IPS-NIHi11 (cell line): ENCODE measurements around the gene PBXIP1.

Source experiments
- DNase-seq: peaks from one replicate; pipeline ENCODE4 v3.0.0; 2012; ENCODE audit warnings: mixed read lengths, low spot score

The PBXIP1 gene

GRCh38 chr1:154972517-154973343, 16.8 kb upstream of the PBXIP1 start:
- peak; percentile 58 for DNase-seq

DNA sequence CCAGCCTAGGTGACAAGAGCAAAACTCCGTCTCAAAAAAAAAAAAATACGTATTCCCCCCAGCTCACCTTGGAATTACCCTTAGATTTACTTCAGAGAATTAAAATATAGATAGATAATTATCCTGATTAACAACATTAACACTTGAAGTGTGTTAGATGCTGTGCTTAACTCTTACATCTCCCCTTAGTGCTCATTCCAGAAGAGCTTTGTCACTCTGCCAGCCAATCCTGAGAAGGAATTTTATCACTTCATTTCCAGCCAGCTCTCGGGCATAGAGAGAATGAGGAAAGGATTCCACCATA, 16.3 kb upstream of the PBXIP1 start:
- no peak for DNase-seq

DNA sequence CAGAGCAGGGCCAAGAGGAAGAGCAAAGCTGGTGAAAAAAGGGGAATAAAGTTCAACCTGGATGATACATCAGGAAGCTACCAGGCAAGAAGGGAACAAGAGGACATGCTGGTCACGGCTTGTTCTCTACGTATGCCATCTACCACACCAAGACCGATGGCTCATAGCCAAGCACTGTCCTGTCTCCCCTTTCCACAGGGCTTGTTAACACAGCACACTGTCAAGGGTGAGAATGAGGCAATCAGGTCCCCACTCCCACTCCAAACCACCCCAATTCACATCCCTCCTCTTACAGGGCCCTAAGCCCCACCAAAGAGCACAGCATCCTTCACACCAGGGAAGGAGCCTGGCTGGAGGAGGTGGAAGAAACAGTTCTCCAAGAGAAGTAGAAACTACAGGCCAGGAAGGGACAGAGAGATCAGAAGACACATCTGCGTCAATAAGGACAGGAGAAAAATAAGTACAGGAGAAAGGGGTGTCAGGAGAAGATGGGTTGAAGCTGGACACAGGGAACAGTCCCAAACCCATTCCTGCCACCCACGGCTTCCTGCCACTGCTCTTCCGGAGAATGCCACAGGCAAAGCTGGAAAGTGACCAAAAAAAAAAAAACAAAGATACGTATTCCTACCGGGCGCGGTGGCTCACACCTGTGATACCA, 15.6 kb upstream of the PBXIP1 start:
- DNase-seq, result no peak

GRCh38 chr1:154970631-154971340, 14.9 kb upstream of the PBXIP1 start, which contains the start of gene SHC1:
Gene SHC1 (minus strand): TSS chr1:154970747. CDS start chr1:154970526, 221 bp downstream.
- DNase-seq, result peak; percentile 90

GRCh38 chr1:154969860-154970452, 14.1 kb upstream of the PBXIP1 start:
- no peak for DNase-seq

- no peak for DNase-seq
These were observed 13.3 kb upstream of the PBXIP1 start for GRCh38 chr1:154969246-154969645.

- no peak for DNase-seq
These were observed 12.8 kb upstream of the PBXIP1 start for GRCh38 chr1:154968731-154969130.

DNA sequence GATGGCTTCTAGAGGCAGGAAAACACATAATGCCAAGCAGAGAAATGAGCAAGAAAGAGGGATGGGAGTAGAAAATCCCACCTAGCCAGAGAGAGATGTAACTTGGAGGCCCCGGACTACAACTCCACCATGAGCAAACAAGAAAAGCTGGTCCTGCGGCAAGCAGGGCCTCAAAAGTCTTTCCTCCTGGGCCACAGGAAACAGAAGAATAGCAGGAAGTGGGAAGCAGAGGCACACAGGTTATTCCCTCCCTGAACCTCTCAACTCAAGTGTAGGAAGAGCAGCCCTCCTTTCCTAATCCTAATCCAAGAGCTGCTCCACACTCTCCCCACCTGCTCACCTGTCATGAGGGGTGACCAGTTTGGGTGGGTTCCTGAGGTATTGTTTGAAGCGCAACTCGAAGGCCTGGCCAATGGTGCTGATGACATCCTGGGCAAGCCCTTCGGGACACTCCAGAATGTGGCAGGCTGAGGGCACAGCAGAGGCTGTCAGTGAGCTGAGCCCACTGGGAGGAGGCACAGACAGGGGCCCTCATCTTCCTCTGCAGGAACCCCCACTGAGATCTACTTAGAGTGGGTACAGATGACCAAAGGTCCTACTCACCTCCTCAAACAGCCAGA, 11.5 kb upstream of the PBXIP1 start:
- DNase-seq, result no peak

GRCh38 chr1:154966111-154966510, 10.2 kb upstream of the PBXIP1 start:
- DNase-seq, result no peak

GRCh38 chr1:154964359-154964758, 8.5 kb upstream of the PBXIP1 start:
- no peak for DNase-seq

- DNase-seq, result no peak
These were observed 7.7 kb upstream of the PBXIP1 start for GRCh38 chr1:154963643-154964042.

GRCh38 chr1:154962795-154963330, 7.0 kb upstream of the PBXIP1 start:
- DNase-seq, result no peak

DNA sequence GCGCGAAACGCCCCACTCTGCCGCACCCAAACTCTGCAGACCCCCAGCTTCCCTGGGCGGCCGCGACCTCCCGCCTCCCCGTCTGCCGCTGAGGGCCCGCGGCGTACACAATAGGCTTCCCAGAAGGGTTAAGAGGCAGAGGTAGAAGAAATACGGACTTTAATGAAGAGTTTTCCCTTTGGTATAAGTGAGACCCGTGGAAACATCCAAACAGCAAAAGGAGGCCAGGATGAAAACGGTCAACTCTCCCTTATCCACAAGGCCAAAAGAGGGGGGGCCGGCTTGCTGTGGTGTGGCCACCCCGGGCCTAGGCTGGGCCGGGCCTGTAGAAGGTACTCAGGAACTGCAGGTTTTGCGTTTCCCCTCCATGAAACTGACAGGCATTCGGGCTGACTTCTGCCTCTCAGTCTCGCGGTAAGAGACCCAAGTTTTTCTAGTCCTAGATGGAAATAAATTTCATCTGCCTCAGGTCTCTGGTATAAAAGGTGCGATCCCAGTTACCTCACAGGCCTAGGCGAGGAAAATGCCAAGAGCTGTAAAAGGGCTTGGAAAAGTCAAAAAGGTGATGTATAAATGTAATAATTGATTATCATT, 6.4 kb upstream of the PBXIP1 start:
- DNase-seq, result peak; percentile 46

- DNase-seq, result peak; percentile 92
These were observed 5.6 kb upstream of the PBXIP1 start, which contains the start of gene PYGO2 for GRCh38 chr1:154961207-154962155. Gene PYGO2 (minus strand): TSS chr1:154961782. CDS start chr1:154961576, 206 bp downstream.

DNA sequence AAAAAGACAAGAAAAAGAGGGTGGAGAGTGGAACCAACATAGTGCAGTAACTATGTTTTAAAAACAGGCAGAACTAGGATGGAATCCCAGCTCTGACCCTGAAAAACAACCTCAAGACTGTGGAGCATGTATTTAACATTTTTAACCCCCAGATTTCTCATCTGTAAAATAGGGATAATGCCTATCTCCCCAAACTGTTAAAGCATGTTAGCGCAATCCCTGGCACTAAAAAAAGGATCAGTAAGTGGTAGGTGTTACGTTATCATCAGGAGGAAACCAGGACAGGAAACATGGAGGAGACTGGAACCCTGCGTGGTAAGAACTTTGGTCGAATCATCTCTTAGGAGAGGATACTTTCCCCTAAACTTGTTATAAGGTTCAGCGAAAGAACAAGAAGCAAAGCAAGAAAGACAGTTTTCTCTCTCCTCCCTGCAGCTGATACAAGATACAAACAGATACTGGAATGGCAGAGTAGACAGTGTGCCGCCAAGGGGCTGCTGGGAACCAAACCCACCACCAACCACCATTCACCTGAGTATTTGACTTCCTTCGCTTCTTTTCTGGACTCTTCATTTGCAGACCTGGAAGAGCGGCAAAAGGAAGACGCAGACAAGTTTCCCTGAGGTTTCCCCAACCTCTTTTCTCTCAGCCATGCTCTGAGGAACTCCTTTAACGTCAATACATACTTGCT, 4.7 kb upstream of the PBXIP1 start:
- DNase-seq, result no peak

- no peak for DNase-seq
These were observed 3.5 kb upstream of the PBXIP1 start for GRCh38 chr1:154959426-154959780.

DNA sequence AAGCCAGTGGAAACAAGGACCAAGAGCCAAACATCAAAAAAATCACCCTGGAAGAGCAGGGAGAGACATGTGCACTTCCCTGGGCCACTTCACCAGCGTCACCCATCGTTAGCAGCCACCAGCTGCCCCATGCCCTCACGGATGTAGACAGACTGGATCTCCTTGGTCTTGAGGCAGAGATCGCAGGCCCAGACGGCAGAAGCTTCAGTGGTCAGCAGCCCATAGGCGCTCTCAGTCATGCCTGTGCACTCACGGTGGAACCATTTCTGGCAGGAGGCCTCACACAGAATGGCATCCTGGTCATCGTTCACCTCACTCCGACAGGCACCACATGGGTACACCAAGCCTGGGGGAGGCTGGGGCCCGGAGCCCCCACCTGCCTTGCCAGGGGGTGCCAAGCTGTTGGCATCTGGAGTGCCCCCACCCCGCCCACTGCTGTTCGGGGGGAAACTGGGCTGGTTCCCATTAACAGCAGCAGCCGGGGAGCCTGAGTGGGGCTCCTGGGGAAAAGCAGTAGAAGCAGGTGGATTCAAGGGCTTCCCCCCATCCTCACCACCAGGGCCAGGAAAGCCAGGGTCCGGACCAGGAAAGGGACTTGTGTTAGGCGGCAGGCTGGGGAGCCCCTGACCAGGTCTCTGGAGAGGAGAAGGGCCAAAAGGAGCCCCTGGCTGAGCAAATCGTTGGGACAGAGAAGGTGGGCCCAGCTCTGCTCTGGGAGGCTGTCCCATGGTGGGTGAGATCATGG, 3.0 kb upstream of the PBXIP1 start:
- no peak for DNase-seq

- no peak for DNase-seq
These were observed 2.1 kb upstream of the PBXIP1 start for GRCh38 chr1:154958036-154958435.

DNA sequence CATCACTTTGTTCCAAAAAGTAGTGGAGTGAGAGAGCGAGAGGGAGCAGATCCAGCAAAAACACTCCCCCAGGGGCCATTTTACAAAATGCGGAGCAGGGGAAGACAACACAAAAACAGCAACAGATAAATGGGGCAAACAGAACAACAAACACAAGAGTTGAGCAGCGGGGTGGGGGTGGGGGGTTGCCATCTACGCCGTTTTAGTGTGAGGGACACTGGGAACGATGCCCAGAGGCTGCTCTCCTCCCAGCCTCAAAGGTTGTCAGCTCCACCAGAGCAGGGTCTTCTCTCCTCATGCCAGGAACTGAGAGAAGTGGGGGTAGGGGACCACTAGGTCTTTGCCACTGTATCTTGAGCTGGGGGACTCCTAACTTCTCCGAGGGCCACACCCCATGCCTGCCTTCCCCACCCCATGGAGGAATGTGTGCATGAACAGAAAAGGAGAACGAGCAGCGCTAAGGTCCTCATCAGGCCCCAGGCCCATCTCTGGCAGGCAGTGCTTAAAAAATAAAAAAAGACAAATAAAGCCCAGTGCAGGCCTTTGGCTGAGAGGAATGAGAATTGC, 1.3 kb upstream of the PBXIP1 start:
- no peak for DNase-seq
